GM19395 (cell line): ENCODE measurements around the gene LENEP.

Source experiments
- ATAC-seq: cut with Tn5 transposase; IDR thresholded peaks from one replicate; pipeline ENCODE4 v1.9.1; 2021; ENCODE audit warnings: mild to moderate bottlenecking, moderate library complexity; ENCODE audit not compliant: unreplicated experiment

Gene LENEP

GRCh38 chr1:155009742-155010141, 16.4 kb downstream of the LENEP start:
- ATAC-seq: no peak

DNA sequence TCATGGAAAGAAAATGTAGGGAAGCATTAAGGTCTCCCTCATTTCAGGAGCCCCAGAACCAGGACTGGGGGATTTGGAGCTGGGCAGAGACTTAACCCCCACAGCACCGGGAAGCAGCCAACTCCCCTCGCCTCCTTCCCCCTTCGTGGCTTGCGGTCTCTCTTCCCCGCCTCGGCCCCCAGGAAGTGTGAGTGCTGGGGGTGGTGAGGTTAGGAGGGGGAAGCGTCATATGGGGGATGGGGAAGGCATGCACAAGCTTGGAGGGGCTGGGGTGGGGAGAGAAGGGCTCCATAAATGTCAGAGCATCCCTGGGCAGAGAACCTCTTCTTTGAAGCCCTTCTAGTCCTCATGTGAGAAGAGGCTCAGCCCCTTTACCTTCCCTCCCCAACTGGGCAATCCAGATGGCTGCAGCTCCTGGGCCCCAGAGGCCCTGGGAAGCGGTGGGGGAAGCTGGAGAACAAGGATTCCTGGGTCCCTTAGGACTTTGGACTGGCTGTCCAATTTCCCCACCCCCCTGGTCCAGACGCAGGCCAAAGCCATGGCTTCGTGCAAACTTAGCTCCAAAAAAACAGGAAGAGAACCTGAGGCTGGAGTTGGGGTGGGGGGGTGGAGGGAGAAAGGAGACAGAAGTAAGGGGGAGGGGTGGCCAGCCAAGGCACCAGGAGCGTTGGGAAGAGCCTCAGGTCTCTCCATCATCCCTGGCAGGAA, 17.0 kb downstream of the LENEP start:
- no peak for ATAC-seq

GRCh38 chr1:155011004-155011416, 17.6 kb downstream of the LENEP start:
- no peak for ATAC-seq

DNA sequence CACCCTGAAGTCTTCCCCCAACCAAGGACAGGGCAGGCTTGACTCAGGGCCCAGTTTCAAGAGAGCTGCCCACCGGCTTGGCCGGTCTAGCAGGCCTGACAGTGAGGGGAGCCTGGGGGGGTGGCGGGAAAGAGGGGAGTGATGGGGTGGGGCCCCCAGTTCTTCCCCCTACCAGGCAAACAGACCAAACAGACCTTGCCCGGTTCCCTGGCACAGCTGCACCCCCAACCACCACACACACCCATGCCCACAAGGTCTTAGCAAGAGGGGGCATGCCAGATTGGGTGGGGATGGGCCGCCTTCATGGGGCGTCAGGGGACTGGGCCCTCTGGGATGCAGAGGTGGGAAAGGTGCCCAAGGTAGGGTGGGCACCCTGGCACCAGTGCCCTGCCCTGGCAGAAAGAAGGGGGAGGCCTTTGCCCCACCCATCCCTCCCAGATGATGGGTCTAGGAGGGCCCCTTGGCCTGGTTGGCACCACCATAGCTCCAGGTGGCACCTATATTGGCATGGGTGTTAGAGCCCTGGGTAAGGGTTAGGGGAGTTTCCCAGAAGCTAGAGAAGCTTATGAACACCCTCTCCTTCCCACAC, 18.1 kb downstream of the LENEP start:
- ATAC-seq: no peak

GRCh38 chr1:155012026-155012546, 18.7 kb downstream of the LENEP start:
- ATAC-seq: no peak

- ATAC-seq: no peak
Measured at GRCh38 chr1:155012776-155013602, 19.6 kb downstream of the LENEP start.

- ATAC-seq: no peak
Measured at GRCh38 chr1:155013632-155014031, 20.2 kb downstream of the LENEP start.

DNA sequence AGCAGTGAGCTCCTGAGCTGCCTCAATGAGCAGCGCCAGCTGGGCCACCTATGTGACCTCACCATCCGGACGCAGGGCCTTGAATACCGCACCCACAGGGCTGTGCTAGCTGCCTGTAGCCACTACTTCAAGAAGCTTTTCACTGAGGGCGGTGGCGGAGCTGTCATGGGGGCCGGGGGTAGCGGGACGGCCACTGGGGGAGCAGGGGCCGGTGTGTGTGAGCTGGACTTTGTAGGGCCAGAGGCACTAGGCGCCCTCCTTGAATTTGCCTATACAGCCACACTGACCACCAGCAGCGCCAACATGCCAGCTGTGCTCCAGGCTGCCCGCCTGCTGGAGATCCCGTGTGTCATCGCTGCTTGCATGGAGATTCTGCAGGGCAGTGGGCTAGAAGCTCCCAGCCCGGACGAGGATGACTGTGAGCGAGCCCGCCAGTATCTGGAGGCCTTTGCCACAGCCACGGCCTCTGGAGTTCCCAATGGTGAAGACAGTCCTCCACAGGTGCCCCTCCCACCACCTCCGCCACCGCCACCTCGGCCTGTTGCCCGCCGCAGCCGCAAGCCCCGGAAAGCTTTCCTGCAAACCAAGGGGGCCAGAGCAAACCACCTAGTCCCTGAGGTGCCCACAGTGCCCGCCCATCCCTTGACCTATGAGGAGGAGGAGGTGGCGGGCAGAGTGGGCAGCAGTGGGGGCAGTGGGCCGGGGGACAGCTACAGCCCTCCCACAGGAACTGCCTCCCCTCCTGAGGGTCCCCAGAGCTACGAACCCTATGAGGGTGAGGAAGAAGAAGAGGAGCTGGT, 21.5 kb downstream of the LENEP start:
- ATAC-seq: no peak

DNA sequence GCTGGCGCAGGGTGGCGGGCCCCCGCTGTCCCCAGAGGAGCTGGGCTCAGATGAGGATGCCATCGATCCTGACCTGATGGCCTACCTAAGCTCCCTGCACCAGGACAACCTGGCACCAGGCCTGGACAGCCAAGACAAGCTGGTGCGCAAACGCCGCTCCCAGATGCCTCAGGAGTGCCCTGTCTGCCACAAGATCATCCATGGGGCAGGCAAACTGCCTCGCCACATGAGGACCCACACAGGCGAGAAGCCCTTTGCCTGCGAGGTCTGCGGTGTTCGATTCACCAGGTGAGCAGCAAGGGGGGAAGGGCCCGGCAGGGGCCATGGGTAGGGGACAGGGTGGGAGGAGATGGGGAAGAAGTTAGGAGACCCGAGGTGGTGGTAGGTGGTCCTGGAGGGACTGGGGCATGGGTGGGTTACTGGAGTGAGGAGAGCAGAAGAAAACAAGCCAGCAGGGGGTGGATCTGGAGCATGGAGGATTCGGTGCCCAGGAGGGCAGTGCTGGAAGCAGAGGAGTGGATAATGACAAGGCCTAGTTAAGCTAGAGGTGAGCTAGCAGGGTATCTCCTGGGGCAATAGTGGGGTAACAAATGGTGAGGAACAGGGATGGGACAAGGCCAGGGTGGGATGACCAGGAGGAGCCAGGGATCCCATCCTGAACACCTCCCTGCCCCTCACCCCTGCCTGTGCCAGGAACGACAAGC, 22.3 kb downstream of the LENEP start:
- no peak for ATAC-seq

GRCh38 chr1:155016231-155016831, 22.9 kb downstream of the LENEP start:
- no peak for ATAC-seq

DNA sequence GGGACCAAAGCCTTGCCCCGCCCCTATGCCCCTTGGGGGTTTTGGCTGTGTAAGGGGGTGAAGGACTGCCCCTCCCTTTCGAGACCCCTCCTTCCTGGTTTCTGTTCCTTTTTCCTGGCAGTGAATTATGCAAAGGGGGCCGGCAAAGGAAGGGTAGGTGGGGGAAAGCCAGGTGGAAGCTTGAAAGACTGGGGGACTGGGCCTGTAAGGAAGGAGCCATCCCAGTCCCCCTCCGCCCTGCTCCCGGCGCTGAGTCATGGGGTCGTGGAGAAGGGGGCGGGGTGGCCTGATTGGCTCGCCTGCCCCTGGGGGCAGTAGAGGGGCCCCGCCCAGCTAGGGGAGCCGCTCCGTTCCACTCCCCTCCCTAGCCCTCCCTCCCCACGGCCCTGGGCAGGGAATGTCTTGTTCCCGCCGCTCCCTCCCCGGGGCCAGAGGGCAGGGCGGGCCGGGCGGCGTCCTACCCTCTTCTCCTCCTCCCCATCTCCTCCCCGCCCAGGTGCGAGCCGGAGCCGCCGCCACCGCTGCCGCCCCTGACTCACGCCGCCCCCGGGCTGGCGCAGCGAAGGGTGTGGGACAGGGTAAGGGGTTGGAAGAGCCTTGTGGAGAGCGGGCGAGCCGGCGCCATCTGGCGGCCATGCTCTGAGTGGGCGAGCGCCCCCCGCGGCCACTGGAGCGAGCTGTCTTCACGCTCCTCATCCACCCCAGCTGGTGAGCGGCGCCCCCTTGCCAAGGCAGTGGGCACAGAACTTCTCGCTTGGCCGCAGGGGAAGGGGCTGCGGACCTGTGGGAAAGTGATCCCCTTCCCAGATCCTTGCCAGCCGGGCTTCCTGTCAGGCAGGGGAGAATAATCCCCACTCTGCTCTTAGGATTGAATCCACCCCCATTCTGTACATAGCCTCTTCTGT, 23.9 kb downstream of the LENEP start:
- ATAC-seq: peak; percentile 76

DNA sequence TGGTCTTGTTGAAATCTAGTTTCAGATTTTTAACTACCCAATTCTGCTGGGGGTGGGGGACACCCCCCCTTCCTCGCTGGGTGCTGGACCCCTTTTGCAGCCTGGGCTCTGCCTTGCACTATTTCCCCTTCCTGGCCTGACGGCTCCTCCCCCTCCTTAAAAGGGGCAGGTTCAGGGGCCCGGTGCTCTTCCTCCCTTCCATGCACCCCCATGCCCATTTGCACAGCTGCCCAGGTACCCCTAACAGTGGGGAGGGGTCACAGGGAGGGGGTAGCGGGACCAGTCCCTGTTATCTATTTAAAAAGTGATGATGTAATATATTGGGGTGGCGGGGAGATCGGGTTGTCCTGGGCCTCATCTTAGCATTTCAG, 24.5 kb downstream of the LENEP start:
- peak; percentile 18 for ATAC-seq

GRCh38 chr1:155018617-155019348, 25.4 kb downstream of the LENEP start:
- no peak for ATAC-seq

DNA sequence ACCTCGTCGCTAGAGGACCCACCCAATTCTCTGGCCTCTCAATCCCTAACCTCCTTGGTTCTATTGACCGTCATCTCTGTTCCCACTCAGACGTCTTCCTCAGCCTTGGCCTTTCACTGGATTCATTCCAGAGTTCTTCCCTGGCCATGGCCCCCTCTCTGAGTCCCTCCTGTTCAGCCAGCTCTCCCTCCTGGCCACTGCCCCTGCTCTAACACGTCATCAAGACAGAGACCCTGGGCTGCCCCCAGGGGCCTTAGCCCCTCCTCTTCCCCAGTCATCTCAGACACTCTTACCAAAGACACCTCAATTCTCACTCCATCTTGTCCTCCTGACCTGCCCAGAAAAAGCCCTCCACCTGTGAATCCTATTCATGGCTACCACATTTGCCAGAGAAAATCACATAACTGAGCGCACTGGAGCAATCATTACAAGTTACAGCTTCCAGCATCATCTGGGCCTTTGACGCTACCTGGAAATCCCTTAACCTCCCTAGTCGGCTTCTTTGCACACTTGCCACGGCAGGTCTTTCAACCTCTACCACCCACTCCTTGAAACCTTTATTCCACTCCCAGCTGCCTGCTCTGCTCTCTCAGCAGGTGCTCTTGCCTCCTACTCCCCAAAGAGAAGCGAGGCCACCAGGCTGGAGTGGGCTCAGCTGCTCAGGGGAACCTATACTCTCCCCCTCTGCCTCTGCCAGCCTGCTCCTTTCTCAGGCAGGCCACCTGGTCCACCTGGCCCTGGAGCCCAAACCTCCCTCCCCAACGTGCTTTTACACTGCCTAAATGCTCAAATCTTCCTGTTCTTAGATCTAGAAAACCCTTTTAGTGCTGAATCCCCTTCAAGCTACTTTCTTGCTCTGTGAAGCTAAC, 26.2 kb downstream of the LENEP start:
- no peak for ATAC-seq

- ATAC-seq: no peak
Measured at GRCh38 chr1:155022136-155022926, 28.9 kb downstream of the LENEP start.

- no peak for ATAC-seq
Measured at GRCh38 chr1:155022927-155023236, 29.5 kb downstream of the LENEP start.

- ATAC-seq: no peak
Measured at GRCh38 chr1:155023627-155024026, 30.2 kb downstream of the LENEP start.
